H1 (cell line): ENCODE data around the gene IRGQ. TPM values are rescaled to one million over a fixed set of nuclear protein-coding genes. Genes with fewer than 3 reads are reported as not detected.

Source experiments
- CTCF ChIA-PET: fragments of 300-600 bp; sonication (Branson Sonifier 250); formaldehyde crosslinking; loops from one replicate; lab custom pipeline; 2021; ENCODE audit not compliant: partially characterized antibody; lab: Charles Lee
- POLR2A ChIA-PET: fragments of 300-600 bp; sonication (Branson Sonifier 250); formaldehyde crosslinking; loops from one replicate; lab custom pipeline; 2021; ENCODE audit warnings: inconsistent platforms; ENCODE audit not compliant: partially characterized antibody; lab: Charles Lee
- DNase-seq, 2 experiments: peaks; one replicate each; pipeline versions ENCODE4 v3.0.0 to v3.0.0-alpha.2; 2010 to 2022; ENCODE audit warnings: low spot score in 2 of 2, low read depth in 1 of 2, mixed read lengths in 1 of 2
- FAIRE-seq: peaks from 2 replicates; lab custom pipeline; 2011; peaks lifted over from hg19 to GRCh38; lab: Jason Lieb, UNC
- H2AFZ ChIP-seq: 2 replicates; pipeline ENCODE4 v1.8.1; 2012; ENCODE audit warnings: low read length, inconsistent platforms
- H2AK5ac ChIP-seq: 2 replicates; pipeline ENCODE4 v1.6.1; 2013; ENCODE audit warnings: low read depth, low read length
- H2BK120ac ChIP-seq: replicated peaks from 2 replicates; pipeline ENCODE3; 2013; ENCODE audit warnings: low read depth, low read length, inconsistent platforms
- H2BK12ac ChIP-seq: 2 replicates; pipeline ENCODE4 v1.6.1; 2013; ENCODE audit warnings: low read depth, low read length
- H2BK15ac ChIP-seq: 2 replicates; pipeline ENCODE4 v1.6.1; 2013; ENCODE audit warnings: low read length
- H2BK20ac ChIP-seq: 2 replicates; pipeline ENCODE4 v1.6.1; 2013; ENCODE audit warnings: low read length
- H2BK5ac ChIP-seq: 2 replicates; pipeline ENCODE4 v1.6.1; 2013; ENCODE audit warnings: low read depth, low read length
- H3K14ac ChIP-seq: 2 replicates; pipeline ENCODE4 v1.6.1; 2013; ENCODE audit warnings: inconsistent platforms; ENCODE audit not compliant: insufficient read length
- H3K18ac ChIP-seq: 2 replicates; pipeline ENCODE4 v1.6.1; 2013; ENCODE audit warnings: low read length; ENCODE audit errors: extremely low read depth
- H3K23ac ChIP-seq: 2 replicates; pipeline ENCODE4 v1.6.1; 2013; ENCODE audit warnings: inconsistent platforms; ENCODE audit not compliant: insufficient read length
- H3K23me2 ChIP-seq: 2 replicates; pipeline ENCODE4 v1.6.1; 2013; ENCODE audit warnings: low read depth, low read length
- H3K27ac ChIP-seq: 2 replicates; pipeline ENCODE4 v1.6.1; 2011; ENCODE audit warnings: low read depth, low read length, inconsistent platforms
- H3K27me3 ChIP-seq, 4 experiments: replicated peaks in 1 of 4; 1 replicate in 1 of 4; 2 replicates in 3 of 4; pipeline versions ENCODE4 v1.6.1 to v1.8.1; 2011 to 2013; ENCODE audit warnings: low read length in 3 of 4, mild to moderate bottlenecking in 3 of 4, inconsistent platforms in 2 of 4, mixed read lengths in 2 of 4, moderate library complexity in 1 of 4; ENCODE audit not compliant: control insufficient read depth in 3 of 4, insufficient read depth in 3 of 4; ENCODE audit errors: extremely low read depth in 1 of 4
- H3K36me3 ChIP-seq, 4 experiments: 2 replicates each; pipeline versions ENCODE4 v1.6.1 to v1.8.1; 2011 to 2013; ENCODE audit warnings: mild to moderate bottlenecking in 4 of 4, low read length in 3 of 4, moderate library complexity in 2 of 4, control low read depth in 1 of 4, inconsistent platforms in 1 of 4; ENCODE audit not compliant: insufficient read depth in 4 of 4, control insufficient read depth in 2 of 4
- H3K4ac ChIP-seq: replicated peaks from 2 replicates; pipeline ENCODE3; 2013; ENCODE audit warnings: low read length, low read depth, mixed read lengths, inconsistent platforms; ENCODE audit not compliant: insufficient read length
- H3K4me1 ChIP-seq, 4 experiments: replicated peaks in 1 of 4; 1 replicate in 1 of 4; 2 replicates in 3 of 4; pipeline versions ENCODE4 v1.6.1 to v1.8.1; 2011 to 2013; ENCODE audit warnings: low read length in 3 of 4, inconsistent platforms in 2 of 4, mixed read lengths in 1 of 4; ENCODE audit not compliant: insufficient read depth in 4 of 4, control insufficient read depth in 3 of 4
- H3K4me2 ChIP-seq, 2 experiments: 2 replicates each; pipeline versions ENCODE4 v1.6.1 to v1.8.1; 2011 to 2013; ENCODE audit warnings: low read depth in 2 of 2, low read length in 2 of 2, control low read depth in 1 of 2, inconsistent platforms in 1 of 2, mild to moderate bottlenecking in 1 of 2; ENCODE audit not compliant: insufficient read depth in 1 of 2
- H3K4me3 ChIP-seq, 4 experiments: fragments of 200-600, 300-600 bp in 1 of 4; sonication (generic), shearing (Covaris generic), sonication (Bioruptor Twin) in 1 of 4; 2 replicates each; pipeline versions ENCODE4 v1.5.1 to v1.8.1; 2011 to 2016; ENCODE audit warnings: low read length in 4 of 4, low read depth in 3 of 4, control low read depth in 2 of 4, inconsistent platforms in 2 of 4, mild to moderate bottlenecking in 2 of 4, mixed read lengths in 1 of 4, moderate library complexity in 1 of 4; ENCODE audit not compliant: insufficient read depth in 2 of 4; ENCODE audit errors: extremely low read depth in 1 of 4
- H3K56ac ChIP-seq: replicated peaks from 2 replicates; pipeline ENCODE3; 2013; ENCODE audit warnings: low read depth, mild to moderate bottlenecking, mixed read lengths, low read length, inconsistent platforms; ENCODE audit not compliant: insufficient read length
- H3K79me1 ChIP-seq: 2 replicates; pipeline ENCODE4 v1.6.1; 2013; ENCODE audit warnings: low read depth, low read length, control low read depth
- H3K79me2 ChIP-seq, 2 experiments: 2 replicates each; pipeline versions ENCODE4 v1.6.1 to v1.8.1; 2012 to 2013; ENCODE audit warnings: low read length in 2 of 2, mild to moderate bottlenecking in 2 of 2, inconsistent platforms in 1 of 2; ENCODE audit not compliant: insufficient read depth in 2 of 2, control insufficient read depth in 1 of 2
- H3K9ac ChIP-seq, 4 experiments: replicated peaks in 1 of 4; 1 replicate in 1 of 4; 2 replicates in 3 of 4; pipeline versions ENCODE4 v1.6.1 to v1.8.1; 2011 to 2013; ENCODE audit warnings: low read depth in 3 of 4, low read length in 3 of 4, control low read depth in 2 of 4, mild to moderate bottlenecking in 2 of 4, moderate library complexity in 2 of 4, inconsistent platforms in 1 of 4; ENCODE audit errors: extremely low read depth in 1 of 4
- H3K9me3 ChIP-seq, 2 experiments: 2 replicates each; pipeline versions ENCODE4 v1.6.1 to v1.8.1; 2012 to 2013; ENCODE audit warnings: mild to moderate bottlenecking in 2 of 2, moderate library complexity in 2 of 2, control low read depth in 1 of 2, inconsistent platforms in 1 of 2, low read depth in 1 of 2, low read length in 1 of 2, mixed read lengths in 1 of 2; ENCODE audit not compliant: insufficient read depth in 2 of 2
- H4K20me1 ChIP-seq, 2 experiments: replicated peaks in 1 of 2; 2 replicates each; pipeline versions ENCODE3 to v1.8.1; 2011 to 2013; ENCODE audit warnings: inconsistent platforms in 2 of 2, low read length in 2 of 2, mild to moderate bottlenecking in 1 of 2; ENCODE audit not compliant: insufficient read depth in 2 of 2, control insufficient read depth in 1 of 2
- H4K5ac ChIP-seq: 2 replicates; pipeline ENCODE4 v1.6.1; 2013; ENCODE audit warnings: low read length, low read depth, mixed read lengths, inconsistent platforms; ENCODE audit not compliant: insufficient read length
- H4K8ac ChIP-seq: 2 replicates; pipeline ENCODE4 v1.8.0; 2013; ENCODE audit warnings: mild to moderate bottlenecking, moderate library complexity, low read length, inconsistent platforms; ENCODE audit not compliant: insufficient read depth; ENCODE audit errors: extremely low read depth
- H4K91ac ChIP-seq: replicated peaks from 2 replicates; pipeline ENCODE3; 2013; ENCODE audit warnings: low read length, mixed read lengths, inconsistent platforms; ENCODE audit not compliant: insufficient read length
- CBX5 ChIP-seq: fragments of 300-800, 300-1000 bp; sonication (generic); IDR thresholded peaks from 2 replicates; pipeline ENCODE4 v1.7.1; 2016; ENCODE audit warnings: antibody characterized with exemption, low read length, low read depth
- GABPA ChIP-seq: IDR thresholded peaks from 2 replicates; pipeline ENCODE4 v1.6.1; 2011; ENCODE audit warnings: mild to moderate bottlenecking, low read length, moderate library complexity, borderline replicate concordance; ENCODE audit not compliant: insufficient read depth
- HDAC6 ChIP-seq: IDR thresholded peaks from one replicate; pipeline ENCODE4 v1.7.1; 2012; ENCODE audit warnings: low read depth, mild to moderate bottlenecking, inconsistent platforms, low read length, moderate library complexity
- RNF2 ChIP-seq: fragments of 200-900, 300-1000 bp; sonication (generic); IDR thresholded peaks from 2 replicates; pipeline ENCODE4 v1.7.1; 2016; ENCODE audit warnings: borderline replicate concordance, low read depth, mild to moderate bottlenecking, antibody characterized with exemption, low read length; ENCODE audit not compliant: poor library complexity, severe bottlenecking; ENCODE audit errors: missing control alignments
- SP1 ChIP-seq: IDR thresholded peaks from 2 replicates; pipeline ENCODE4 v1.6.1; 2011; ENCODE audit warnings: low read depth, low read length
- SRF ChIP-seq: IDR thresholded peaks from 2 replicates; pipeline ENCODE4 v1.6.1; 2011; ENCODE audit warnings: mild to moderate bottlenecking, low read depth, low read length, moderate library complexity
- TAF1 ChIP-seq: IDR thresholded peaks from 2 replicates; pipeline ENCODE4 v1.6.1; 2011; ENCODE audit warnings: mild to moderate bottlenecking, low read depth, low read length
- TAF7 ChIP-seq: optimal IDR thresholded peaks from 2 replicates; pipeline ENCODE3; 2011; ENCODE audit warnings: low read depth, mild to moderate bottlenecking, inconsistent platforms, low read length, moderate library complexity, borderline replicate concordance
- TEAD4 ChIP-seq: IDR thresholded peaks from 2 replicates; pipeline ENCODE4 v1.6.1; 2012; ENCODE audit warnings: low read depth, low read length, inconsistent platforms, mixed read lengths
- YY1 ChIP-seq: IDR thresholded peaks from 2 replicates; pipeline ENCODE4 v1.6.1; 2011; ENCODE audit warnings: low read depth, mild to moderate bottlenecking, low read length
- ZNF274 ChIP-seq: IDR thresholded peaks from 2 replicates; pipeline ENCODE4 v1.7.0; 2012; ENCODE audit warnings: low read length, borderline replicate concordance; ENCODE audit errors: extremely low read depth
- WGBS, 2 experiments: shearing (Covaris generic) in 1 of 2; methylation state at CpG; one replicate each; pipeline versions ENCODE4 v1.1.6 to v1.1.7; 2013 to 2015; ENCODE audit warnings: low lambda C conversion rate in 2 of 2, mixed read lengths in 2 of 2, inconsistent platforms in 1 of 2, low coverage in 1 of 2, missing lambda C conversion rate in 1 of 2; ENCODE audit not compliant: insufficient replicate concordance in 2 of 2, insufficient coverage in 1 of 2, insufficient read length in 1 of 2; ENCODE audit errors: extremely low coverage in 1 of 2, missing lambda C conversion rate in 1 of 2; 5-methylcytosine and 5-hydroxymethylcytosine counted together
- polyA plus RNA-seq, 7 experiments: library from polyadenylated mRNA; depleted of rRNA in 3 of 7; stranded (reverse) in 5 of 7; unstranded in 2 of 7; fragments of >200 nt in 5 of 7; fragments of 200-250 nt in 2 of 7; gene quantifications; 1 replicate in 5 of 7; 2 replicates in 1 of 7; 4 replicates in 1 of 7; pipeline versions ENCODE4 v1.2.1 to v1.2.3, GENCODE V29; 2011 to 2013; ENCODE audit warnings: missing spikeins in 2 of 7, mixed read lengths in 2 of 7
- total RNA-seq: library from RNA; stranded (reverse); fragmentation: NEBNext Ultra II Directional; extraction: Animal tissue kit (Norgen Biotek cat#: 25700); gene quantifications from 2 replicates; pipeline ENCODE4 v1.2.1, GENCODE V29; 2021
- TF ChIP-seq, protein P1 (sequence below): IDR thresholded peaks from 2 replicates; pipeline ENCODE4 v1.6.1; 2012; ENCODE audit warnings: low read length, inconsistent platforms

Gene IRGQ
- total and polyA plus RNA-seq, 2 of the 8 experiments (the other 6 are each of a cell fraction or from before 2014, with no cell fraction given), result 16.0 to 42.9 TPM

DNA sequence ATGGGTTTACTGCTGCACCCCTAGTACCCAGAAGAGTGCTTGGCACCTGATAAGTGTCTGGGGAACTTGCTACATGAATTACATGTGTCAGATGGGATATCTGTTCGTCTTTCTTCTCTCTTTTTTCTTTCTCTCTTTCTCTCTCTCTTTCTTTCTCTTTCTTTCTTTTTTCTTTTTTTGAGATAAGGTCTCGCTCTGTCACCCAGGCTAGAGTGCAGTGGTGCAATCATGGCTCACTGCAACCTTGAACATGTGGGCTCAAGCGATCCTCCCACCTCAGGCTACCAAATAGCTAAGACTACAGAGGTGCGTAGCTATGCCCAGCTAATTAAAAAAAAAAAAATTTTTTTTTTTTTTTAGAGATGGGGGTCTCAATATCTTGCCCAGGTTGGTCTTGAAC, 37.6 kb upstream of the IRGQ start:
- ChIA-PET POLR2A (interaction anchor here (1.1 to 1.5 kb wide), 3 partner anchors 12 to 98 kb away, joined by 3 read pairs; no protein-coding TSS in a partner anchor), CTCF (interaction anchor here (1.2 to 3.5 kb wide), 7 partner anchors 8 to 98 kb away, joined by 3 to 22 read pairs (median 4); no protein-coding TSS in a partner anchor)
- Histone ChIP-seq H4K91ac (no peak overlapping the region), H3K14ac (no peak overlapping the region), H3K18ac (no peak overlapping the region), H2BK5ac (no peak overlapping the region), H3K4me3 (no peak overlapping the region), H3K4me2 (no peak overlapping the region; a peak in 1 of 4 replicates), H3K56ac (no peak overlapping the region), H4K5ac (no peak overlapping the region), H2BK120ac (no peak overlapping the region), H3K23ac (no peak overlapping the region), H3K79me1 (no peaks in the 10 kb centered on the region), H3K4me1 (peaks cover 6 to 24% (median 17%) of the 10 kb centered on the region in 4 experiments), H3K79me2 (no peaks in the 10 kb centered on the region), H2BK20ac (no peak overlapping the region), H2AFZ (no peak overlapping the region), H3K27ac (no peak overlapping the region), H3K4ac (no peak overlapping the region), H2AK5ac (no peak overlapping the region), H3K23me2 (peaks cover 9% of the 10 kb centered on the region; the same call in 1 of the 2 replicates), H3K9me3 (no peaks in the 10 kb centered on the region), H3K36me3 (no peaks in the 10 kb centered on the region), H2BK12ac (no peak overlapping the region), H3K9ac (no peak overlapping the region), H4K8ac (no peak overlapping the region), H2BK15ac (no peak overlapping the region), H3K27me3 (peaks cover 2 to 17% (median 7%) of the 10 kb centered on the region in 4 experiments), H4K20me1 (peaks cover 4 to 5% of the 10 kb centered on the region in 2 experiments)
- FAIRE-seq, result no peak
- no peak for DNase-seq
- WGBS, 2 experiments, result 88% methylated on average over 4 of the region's 4 CpGs; no CpG with 5 or more reads in 1 of the 2 experiments
- TF ChIP-seq, protein P1, sequence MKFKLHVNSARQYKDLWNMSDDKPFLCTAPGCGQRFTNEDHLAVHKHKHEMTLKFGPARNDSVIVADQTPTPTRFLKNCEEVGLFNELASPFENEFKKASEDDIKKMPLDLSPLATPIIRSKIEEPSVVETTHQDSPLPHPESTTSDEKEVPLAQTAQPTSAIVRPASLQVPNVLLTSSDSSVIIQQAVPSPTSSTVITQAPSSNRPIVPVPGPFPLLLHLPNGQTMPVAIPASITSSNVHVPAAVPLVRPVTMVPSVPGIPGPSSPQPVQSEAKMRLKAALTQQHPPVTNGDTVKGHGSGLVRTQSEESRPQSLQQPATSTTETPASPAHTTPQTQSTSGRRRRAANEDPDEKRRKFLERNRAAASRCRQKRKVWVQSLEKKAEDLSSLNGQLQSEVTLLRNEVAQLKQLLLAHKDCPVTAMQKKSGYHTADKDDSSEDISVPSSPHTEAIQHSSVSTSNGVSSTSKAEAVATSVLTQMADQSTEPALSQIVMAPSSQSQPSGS, result no peak
- TF ChIP-seq HDAC6 (no peak), TEAD4 (no peak), SP1 (no peak), YY1 (no peak), ZNF274 (no peak), CBX5 (no peak), SRF (no peak), RNF2 (no peak), TAF1 (no peak), TAF7 (no peak), GABPA (no peak)
